Right kidney (tissue), 1 donor: ENCODE data around the gene TFR2.

Experiments used
- DNase-seq: peaks from one replicate; pipeline ENCODE4 v3.0.0-alpha.2; 2016

Gene TFR2

GRCh38 chr7:100572281-100572948 lies 68.9 kb downstream of the TFR2 start:
- DNase-seq, result peak; percentile 50

GRCh38 chr7:100571829-100572116 lies 69.6 kb downstream of the TFR2 start:
- DNase-seq, result no peak

- no peak for DNase-seq
These were observed 70.2 kb downstream of the TFR2 start for GRCh38 chr7:100570954-100571828.
